ENCODE measurements around the gene ACAD9.
"Not testable (repeated sequence)": the region's sequence is repeated elsewhere in the genome, so short reads cannot be mapped to it uniquely, and the experiment has no call there.

The ACAD9 gene

GRCh38 chr3:128879125-128879969, at the start of gene ACAD9:
Gene ACAD9 (plus strand): TSS chr3:128879620. CDS start chr3:128879692, 72 bp downstream.
- peak; percentile 99 for DNase-seq (ENCODE audit: low spot score)
- FAIRE-seq: peak; percentile 91

GRCh38 chr3:128829925-128830625, 49.3 kb upstream of the ACAD9 start:
- not testable (repeated sequence) for FAIRE-seq; DNase-seq (ENCODE audit: low spot score)

- FAIRE-seq; DNase-seq (ENCODE audit: low spot score): not testable (repeated sequence)
These were observed 48.7 kb upstream of the ACAD9 start for GRCh38 chr3:128830762-128831161.

GRCh38 chr3:128832979-128833378, 46.4 kb upstream of the ACAD9 start:
- not testable (repeated sequence) for FAIRE-seq

GRCh38 chr3:128835096-128835495, 44.3 kb upstream of the ACAD9 start:
- DNase-seq (ENCODE audit: low spot score) (no peak), FAIRE-seq (no peak)

More at GRCh38 chr3:128832979-128833378, 46.4 kb upstream of the ACAD9 start:
- DNase-seq (ENCODE audit: low spot score): not testable (repeated sequence)

GRCh38 chr3:128841926-128842920, 37.2 kb upstream of the ACAD9 start:
- FAIRE-seq (no peak), DNase-seq (ENCODE audit: low spot score) (no peak)

- no peak for FAIRE-seq
These were observed 34.9 kb upstream of the ACAD9 start for GRCh38 chr3:128844502-128844901.

GRCh38 chr3:128845119-128845777, 34.2 kb upstream of the ACAD9 start:
- FAIRE-seq (no peak), DNase-seq (ENCODE audit: low spot score) (no peak)

More at GRCh38 chr3:128844502-128844901, 34.9 kb upstream of the ACAD9 start:
- no peak for DNase-seq (ENCODE audit: low spot score)

GRCh38 chr3:128845778-128846485, 33.5 kb upstream of the ACAD9 start:
- FAIRE-seq (peak; percentile 50), DNase-seq (ENCODE audit: low spot score) (peak; percentile 93)

GRCh38 chr3:128846486-128846891, 32.9 kb upstream of the ACAD9 start:
- FAIRE-seq (no peak), DNase-seq (ENCODE audit: low spot score) (no peak)

GRCh38 chr3:128847666-128848370, 31.6 kb upstream of the ACAD9 start:
- FAIRE-seq (no peak), DNase-seq (ENCODE audit: low spot score) (no peak)

- no peak for DNase-seq (ENCODE audit: low spot score)
- FAIRE-seq: no peak
These were observed 30.5 kb upstream of the ACAD9 start for GRCh38 chr3:128848936-128849335.

- no peak for DNase-seq (ENCODE audit: low spot score)
- FAIRE-seq: no peak
These were observed 29.4 kb upstream of the ACAD9 start for GRCh38 chr3:128849911-128850455.

GRCh38 chr3:128850544-128850943, 28.9 kb upstream of the ACAD9 start:
- no peak for FAIRE-seq

GRCh38 chr3:128851601-128852000, 27.8 kb upstream of the ACAD9 start:
- FAIRE-seq (no peak), DNase-seq (ENCODE audit: low spot score) (no peak)

More at GRCh38 chr3:128850544-128850943, 28.9 kb upstream of the ACAD9 start:
- DNase-seq (ENCODE audit: low spot score): no peak

GRCh38 chr3:128853826-128854225, 25.6 kb upstream of the ACAD9 start:
- DNase-seq (ENCODE audit: low spot score) (no peak), FAIRE-seq (no peak)

GRCh38 chr3:128854475-128854874, 24.9 kb upstream of the ACAD9 start:
- FAIRE-seq: no peak

GRCh38 chr3:128855569-128855968, 23.9 kb upstream of the ACAD9 start:
- FAIRE-seq (peak; percentile 9), DNase-seq (ENCODE audit: low spot score) (no peak)

More at GRCh38 chr3:128854475-128854874, 24.9 kb upstream of the ACAD9 start:
- no peak for DNase-seq (ENCODE audit: low spot score)

GRCh38 chr3:128858167-128858566, 21.3 kb upstream of the ACAD9 start:
- DNase-seq (ENCODE audit: low spot score) (no peak), FAIRE-seq (no peak)

Measured in urothelium cell line (cell line).